Measurements from ENCODE around the gene QRICH2. TPM values are rescaled to one million over a fixed set of nuclear protein-coding genes. Genes with fewer than 3 reads are reported as not detected.

QRICH2 gene
- total and polyA plus RNA-seq, 8 donors, result 0.81 to 9.2 (median 1.7) TPM

DNA sequence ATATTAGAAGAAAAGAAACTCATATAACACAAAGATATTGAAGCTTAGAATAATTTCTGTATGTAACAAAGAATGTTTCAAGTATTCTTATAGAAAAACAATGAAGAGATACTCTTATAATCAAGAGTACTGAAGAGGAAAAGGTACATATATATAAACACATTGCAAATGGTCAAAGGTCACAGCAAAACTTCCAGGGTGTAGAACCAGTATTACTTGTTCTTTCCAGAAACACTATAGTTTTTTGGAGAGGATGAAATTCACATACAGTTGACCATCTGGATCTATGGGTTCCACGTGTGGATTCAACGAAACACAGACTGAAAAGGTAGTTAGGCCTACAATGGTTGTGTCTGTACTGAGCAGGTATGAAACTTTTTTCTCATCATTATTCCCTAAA is 23.0 kb upstream of the QRICH2 start:
- no peaks in the 10 kb centered on the region for H3K27me3 ChIP-seq
- DNase-seq (no peak), ATAC-seq (no peak), FAIRE-seq (peak; percentile 23)
- intact Hi-C loops (cut with DNase I), result no loop called here
- peaks cover 0 to 20% (median 0%) of the 10 kb centered on the region in 3 donors for H3K36me3 ChIP-seq
- no peak overlapping the region for H3K27ac ChIP-seq
- WGBS, 2 donors, result 64 to 65% methylated on average over 2 of the region's 2 CpGs
- TF ChIP-seq, protein P1, sequence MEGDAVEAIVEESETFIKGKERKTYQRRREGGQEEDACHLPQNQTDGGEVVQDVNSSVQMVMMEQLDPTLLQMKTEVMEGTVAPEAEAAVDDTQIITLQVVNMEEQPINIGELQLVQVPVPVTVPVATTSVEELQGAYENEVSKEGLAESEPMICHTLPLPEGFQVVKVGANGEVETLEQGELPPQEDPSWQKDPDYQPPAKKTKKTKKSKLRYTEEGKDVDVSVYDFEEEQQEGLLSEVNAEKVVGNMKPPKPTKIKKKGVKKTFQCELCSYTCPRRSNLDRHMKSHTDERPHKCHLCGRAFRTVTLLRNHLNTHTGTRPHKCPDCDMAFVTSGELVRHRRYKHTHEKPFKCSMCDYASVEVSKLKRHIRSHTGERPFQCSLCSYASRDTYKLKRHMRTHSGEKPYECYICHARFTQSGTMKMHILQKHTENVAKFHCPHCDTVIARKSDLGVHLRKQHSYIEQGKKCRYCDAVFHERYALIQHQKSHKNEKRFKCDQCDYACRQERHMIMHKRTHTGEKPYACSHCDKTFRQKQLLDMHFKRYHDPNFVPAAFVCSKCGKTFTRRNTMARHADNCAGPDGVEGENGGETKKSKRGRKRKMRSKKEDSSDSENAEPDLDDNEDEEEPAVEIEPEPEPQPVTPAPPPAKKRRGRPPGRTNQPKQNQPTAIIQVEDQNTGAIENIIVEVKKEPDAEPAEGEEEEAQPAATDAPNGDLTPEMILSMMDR (IDR thresholded peaks at IDR 0.05), result no peak
- H3K9me3 ChIP-seq, result no peaks in the 10 kb centered on the region
- H3K4me3 ChIP-seq, result no peak overlapping the region
- peaks cover 0 to 6% (median 6%) of the 10 kb centered on the region in 3 donors for H3K4me1 ChIP-seq

DNA sequence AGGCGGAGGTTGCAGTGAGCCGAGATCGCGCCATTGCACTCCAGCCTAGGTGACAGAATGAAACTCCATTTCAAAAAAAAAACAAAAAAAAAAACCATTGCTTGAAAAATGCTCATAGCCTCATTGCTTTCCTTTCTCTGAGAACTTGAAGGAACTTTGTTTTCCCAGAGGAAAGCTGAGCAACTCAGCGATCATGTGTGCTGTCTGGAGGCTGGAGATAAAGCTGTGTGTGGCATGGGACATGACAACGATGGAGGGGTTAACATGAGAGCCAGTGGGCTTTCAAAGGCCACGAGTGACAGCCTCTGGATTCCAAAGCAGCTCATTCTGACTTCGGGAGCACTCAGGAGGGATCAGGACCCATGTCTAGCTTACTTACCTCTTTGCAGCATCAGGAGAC is 21.6 kb upstream of the QRICH2 start:
- no peak for FAIRE-seq
- peaks cover 0 to 6% (median 6%) of the 10 kb centered on the region in 3 donors for H3K4me1 ChIP-seq
- intact Hi-C loops (cut with DNase I), result no loop called here
- H3K27me3 ChIP-seq, result no peaks in the 10 kb centered on the region
- no peaks in the 10 kb centered on the region for H3K9me3 ChIP-seq
- H3K4me3 ChIP-seq, result no peak overlapping the region
- H3K27ac ChIP-seq, result no peak overlapping the region
- ATAC-seq, result no peak
- DNase-seq, result no peak
- WGBS, 2 donors, result 89% methylated on average over 8 of the region's 8 CpGs
- TF ChIP-seq, protein P1 (IDR thresholded peaks at IDR 0.05), result no peak
- H3K36me3 ChIP-seq, result peaks cover 0 to 20% (median 0%) of the 10 kb centered on the region in 3 donors

- Histone ChIP-seq H3K27me3 (no peaks in the 10 kb centered on the region), H3K9me3 (no peaks in the 10 kb centered on the region), H3K4me3 (no peak overlapping the region), H3K27ac (no peak overlapping the region), H3K36me3 (peaks cover 0 to 20% (median 0%) of the 10 kb centered on the region in 3 donors), H3K4me1 (peaks cover 0 to 6% (median 6%) of the 10 kb centered on the region in 3 donors)
- intact Hi-C loops (cut with DNase I), result no loop called here
- ATAC-seq, result peak in 2 of 4 donors; percentile 40 to 59
- WGBS, 2 donors, result 90 to 94% methylated on average over 6 of the region's 6 CpGs
- TF ChIP-seq, protein P1 (IDR thresholded peaks at IDR 0.05), result no peak
- no peak for DNase-seq
- no peak for FAIRE-seq
Observed at GRCh38 chr17:76327696-76328095, 19.6 kb upstream of the QRICH2 start.

DNA sequence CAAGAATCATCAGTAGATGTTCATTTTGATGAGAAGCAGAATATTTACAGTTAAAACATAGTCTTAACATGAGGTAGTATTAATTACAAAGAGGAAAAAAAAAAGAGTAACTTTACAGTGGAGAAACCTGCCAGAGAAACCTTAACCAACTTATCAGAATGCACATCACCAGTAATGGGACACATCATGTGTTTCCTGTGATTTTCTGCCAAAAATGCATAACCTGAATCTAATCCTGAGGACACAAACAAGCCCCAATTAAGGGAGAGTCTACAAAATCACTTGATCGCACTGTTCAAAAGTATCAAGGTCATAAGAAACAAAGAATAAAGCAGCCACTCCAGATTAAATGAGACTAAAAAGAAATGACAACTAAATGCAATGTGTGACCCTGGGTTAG is 18.2 kb upstream of the QRICH2 start:
- no peak overlapping the region for H3K27ac ChIP-seq
- no peak overlapping the region for H3K4me3 ChIP-seq
- DNase-seq (no peak), FAIRE-seq (no peak), ATAC-seq (no peak)
- H3K36me3 ChIP-seq, result peaks cover 0 to 20% (median 0%) of the 10 kb centered on the region in 3 donors
- no peaks in the 10 kb centered on the region for H3K9me3 ChIP-seq
- peaks cover 0 to 5% (median 2%) of the 10 kb centered on the region in 3 donors for H3K4me1 ChIP-seq
- no peaks in the 10 kb centered on the region for H3K27me3 ChIP-seq
- intact Hi-C loops (cut with DNase I), result no loop called here
- TF ChIP-seq, protein P1 (IDR thresholded peaks at IDR 0.05), result no peak
- 34 to 41% methylated on average over 1 of the region's 1 CpG for WGBS, 2 donors

DNA sequence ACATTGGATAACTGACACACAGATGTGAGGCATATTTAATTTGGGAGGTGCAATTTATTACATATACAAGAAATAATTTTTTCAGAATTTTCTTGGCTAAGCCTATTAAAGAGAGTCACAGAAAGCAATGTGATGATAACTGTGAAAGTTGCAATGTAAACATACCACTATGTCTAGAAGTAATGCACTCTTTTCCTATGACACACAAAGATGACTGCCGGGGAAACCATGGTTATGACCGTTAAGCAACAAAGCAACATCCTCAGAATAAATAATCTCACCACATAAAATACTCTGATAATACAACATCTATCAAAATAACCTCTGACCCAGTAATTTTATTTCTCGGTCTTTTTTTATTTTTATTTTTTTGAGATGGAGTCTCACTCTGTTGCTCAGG is 10.5 kb upstream of the QRICH2 start:
- Histone ChIP-seq H3K9me3 (no peaks in the 10 kb centered on the region), H3K27ac (no peak overlapping the region), H3K4me1 (no peaks in the 10 kb centered on the region), H3K36me3 (peaks cover 0 to 15% (median 0%) of the 10 kb centered on the region in 3 donors), H3K27me3 (no peaks in the 10 kb centered on the region), H3K4me3 (no peak overlapping the region)
- 91 to 95% methylated on average over 3 of the region's 3 CpGs for WGBS, 2 donors
- ATAC-seq, result no peak
- TF ChIP-seq, protein P1 (IDR thresholded peaks at IDR 0.05), result no peak
- no peak for DNase-seq
- no peak for FAIRE-seq
- intact Hi-C loops (cut with DNase I), result no loop called here

All from pancreas (tissue), 10 donors.